Activated CD4-positive, alpha-beta T cell treated with anti-CD3 and anti-CD28 coated beads, Interleukin-2, amount 50 U/mL, for 48 hours (primary cell): Measurements from ENCODE around the gene NCAPD3.
"Not testable (repeated sequence)": the region's sequence is repeated elsewhere in the genome, so short reads cannot be mapped to it uniquely, and the experiment has no call there.

ENCODE experiments used
- DNase-seq, 2 experiments: peaks; one replicate each; pipeline ENCODE4 v3.0.0-alpha.2; 2020

NCAPD3 gene

DNA sequence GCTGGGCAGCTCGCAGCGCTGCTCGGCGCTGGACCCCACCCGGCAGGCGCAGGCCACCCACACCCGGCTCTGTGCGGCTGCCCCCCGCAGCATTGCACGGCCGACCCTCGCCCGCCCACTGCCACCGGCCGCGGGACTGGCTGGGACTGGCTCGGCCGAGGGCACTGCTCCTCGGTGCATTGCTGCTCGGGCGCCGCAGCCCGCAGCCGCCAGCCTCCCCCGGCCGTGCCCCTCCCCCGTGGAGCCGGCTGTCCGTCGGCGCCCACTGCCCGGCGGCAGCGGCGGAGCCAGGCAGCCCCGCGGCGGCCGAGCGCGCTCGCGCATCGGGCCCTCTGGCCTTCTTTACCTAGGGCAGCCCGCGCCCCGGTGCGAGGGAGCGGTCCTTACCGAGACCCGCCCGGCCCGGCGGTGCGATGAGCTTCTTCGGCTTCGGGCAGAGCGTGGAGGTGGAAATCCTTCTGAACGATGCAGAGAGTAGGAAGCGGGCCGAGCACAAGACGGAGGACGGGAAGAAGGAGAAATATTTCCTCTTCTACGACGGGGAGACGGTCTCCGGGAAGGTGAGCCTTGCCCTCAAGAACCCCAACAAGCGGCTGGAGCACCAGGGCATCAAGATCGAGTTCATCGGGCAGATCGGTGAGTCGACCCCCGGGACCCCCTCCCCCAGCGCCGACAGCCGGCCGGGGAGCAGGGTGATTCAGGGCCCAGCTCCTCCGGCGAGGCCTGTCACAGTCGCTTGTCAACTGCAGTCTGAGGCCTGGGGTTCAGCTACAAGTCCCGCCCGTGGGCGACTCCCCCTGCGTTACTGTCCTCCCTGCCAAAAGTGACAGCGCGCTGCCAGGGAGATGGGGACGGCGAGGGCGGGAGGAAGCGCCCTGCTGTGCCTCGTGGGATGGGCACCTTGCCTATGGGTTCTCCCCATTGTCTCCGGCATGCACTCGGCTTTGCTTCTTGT lies 1.2 kb upstream of the NCAPD3 start:
- peak; percentile 73 to 78 for DNase-seq

DNA sequence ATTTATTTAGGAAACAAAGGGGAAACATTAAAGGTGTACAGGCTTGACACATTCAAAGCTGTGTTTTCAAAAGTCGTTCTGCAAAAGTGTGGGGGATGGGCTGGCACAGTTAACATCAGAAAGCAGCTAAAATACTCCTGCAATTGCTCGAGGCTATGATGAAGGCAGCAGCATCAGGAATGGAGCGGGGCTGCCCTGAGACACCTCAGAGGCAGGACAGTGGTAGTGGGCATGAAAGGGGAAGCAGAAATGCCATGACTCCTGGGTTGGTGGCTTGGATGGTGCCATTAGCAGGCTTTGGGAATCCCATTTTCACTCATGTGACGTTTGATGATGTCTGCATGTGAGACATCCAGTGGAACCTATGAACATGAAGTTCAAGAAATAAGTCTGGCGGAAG lies 646 bp downstream of the NCAPD3 start:
- peak; percentile 12 to 25 for DNase-seq

DNA sequence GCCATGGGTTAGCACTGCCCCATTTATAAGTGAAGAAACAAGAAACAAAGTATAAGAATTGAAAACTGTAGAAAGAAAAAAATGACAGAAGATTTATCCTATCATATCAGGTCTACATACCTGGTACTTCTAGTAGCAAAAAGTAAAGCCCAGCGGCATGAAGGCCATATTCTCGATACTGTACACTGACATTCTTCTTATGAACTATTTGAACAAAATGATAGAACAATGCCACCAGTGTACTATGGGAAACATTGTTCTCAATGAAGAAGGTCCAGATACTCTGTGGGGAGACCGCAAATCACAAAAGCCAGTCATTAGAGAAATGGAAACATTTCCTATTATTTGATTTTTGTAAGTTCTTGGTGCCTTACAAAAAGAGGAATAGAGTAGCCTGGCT lies 7.0 kb downstream of the NCAPD3 start:
- DNase-seq, result no peak

DNA sequence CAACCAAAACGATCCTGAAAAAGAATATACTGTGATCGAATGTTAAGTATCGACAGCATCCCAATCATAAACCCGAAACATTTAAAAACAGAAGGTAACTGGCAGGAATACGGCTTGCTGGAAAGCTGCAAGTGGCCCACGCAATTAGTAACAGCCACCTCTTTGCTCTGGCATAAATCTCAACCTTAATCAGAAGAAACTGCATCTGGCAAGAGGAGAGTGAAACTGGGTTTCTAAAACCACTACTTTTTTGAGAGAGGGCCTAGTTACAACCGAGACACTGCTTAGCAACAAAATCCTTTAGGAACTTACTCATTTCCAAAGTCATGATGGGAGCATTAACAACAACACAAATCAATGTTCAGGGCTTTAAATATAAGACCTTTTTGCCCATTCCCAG lies 7.9 kb downstream of the NCAPD3 start:
- no peak for DNase-seq

DNA sequence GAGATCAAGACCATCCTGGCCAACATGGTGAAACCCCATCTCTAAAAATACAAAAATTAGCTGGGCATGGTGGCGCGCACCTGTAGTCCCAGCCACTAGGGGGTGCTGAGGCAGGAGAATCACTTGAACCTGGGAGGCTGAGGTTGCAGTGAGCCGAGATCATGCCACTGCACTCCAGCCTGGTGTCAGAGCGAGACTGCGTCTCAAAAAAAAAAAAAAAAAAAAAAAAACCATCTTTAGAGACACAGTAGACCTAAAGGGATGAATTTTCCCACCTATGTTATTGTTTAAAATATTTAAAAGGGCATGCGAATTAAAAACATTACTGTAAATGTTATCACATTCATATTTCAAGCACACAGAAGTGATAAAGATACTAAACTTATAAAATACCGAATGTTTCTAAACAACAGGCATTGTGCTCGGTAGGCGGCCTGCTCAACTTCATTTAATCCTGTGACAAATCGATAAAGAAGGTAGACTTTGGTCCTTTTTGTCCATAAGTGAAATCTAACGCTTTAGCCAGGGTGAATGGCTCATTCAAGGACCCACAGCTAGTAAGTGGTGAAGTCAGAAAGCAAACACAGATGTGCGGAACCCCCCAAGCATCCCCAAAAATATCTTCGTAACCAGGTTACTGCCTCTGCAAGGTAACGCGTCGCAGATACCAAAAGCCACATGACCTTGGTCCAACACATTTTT lies 16.1 kb downstream of the NCAPD3 start:
- peak; percentile 66 to 72 for DNase-seq

DNA sequence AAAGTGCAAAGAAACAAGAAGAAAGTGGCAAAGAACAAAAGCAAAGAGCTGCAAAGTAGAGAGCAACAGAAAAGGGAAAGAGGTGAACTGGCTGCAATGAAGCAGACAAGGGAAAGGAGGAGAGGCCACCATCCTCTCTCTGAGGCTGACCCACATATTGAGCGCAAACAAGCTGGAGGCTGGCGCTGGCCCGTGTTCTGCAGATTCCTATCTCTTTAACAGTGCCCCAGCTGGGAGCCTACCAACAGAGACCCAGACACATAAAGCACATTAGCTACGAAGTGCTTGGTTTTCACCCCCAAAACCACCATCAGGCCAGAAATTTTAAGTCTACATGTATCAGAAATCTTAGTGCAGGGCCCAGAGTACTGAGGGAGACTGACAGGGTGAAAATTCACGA lies 17.6 kb downstream of the NCAPD3 start:
- no peak for DNase-seq

DNA sequence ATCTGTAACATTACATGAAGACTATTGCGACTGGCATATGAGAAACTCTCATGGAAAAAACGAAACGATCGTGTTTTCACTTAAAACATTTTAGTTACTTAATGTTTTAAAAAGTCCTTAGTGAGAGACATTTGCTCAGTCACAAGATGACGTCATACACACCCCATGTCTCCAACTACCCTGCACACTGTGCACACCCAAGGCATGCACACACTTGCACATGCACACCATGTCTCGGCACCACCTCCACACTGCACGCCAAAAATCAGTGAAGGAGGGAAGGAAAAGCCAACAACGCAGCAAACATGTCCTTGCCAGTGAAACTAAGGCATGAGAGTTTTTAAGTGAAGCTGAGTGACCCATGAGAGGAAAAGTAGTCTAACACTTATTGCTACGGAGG lies 18.0 kb downstream of the NCAPD3 start:
- no peak for DNase-seq

DNA sequence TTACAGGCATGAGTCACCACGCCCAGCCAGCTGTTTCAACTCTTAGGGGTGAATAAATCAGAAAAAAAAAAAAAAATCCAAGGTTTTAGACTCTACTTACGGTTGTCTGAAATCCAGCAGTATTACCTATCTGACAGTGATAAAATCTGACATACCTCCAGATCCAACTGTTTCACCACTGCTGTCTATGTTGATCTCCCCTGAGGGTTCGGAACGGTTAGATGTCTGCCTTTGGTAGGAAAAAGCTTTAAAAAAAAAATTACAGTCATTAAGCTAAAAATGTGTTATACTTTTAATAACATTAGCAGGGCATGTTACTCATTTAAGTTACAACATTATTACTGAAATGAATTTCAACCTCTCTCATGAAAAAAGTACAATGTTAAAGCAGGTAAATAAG lies 21.1 kb downstream of the NCAPD3 start:
- no peak for DNase-seq

DNA sequence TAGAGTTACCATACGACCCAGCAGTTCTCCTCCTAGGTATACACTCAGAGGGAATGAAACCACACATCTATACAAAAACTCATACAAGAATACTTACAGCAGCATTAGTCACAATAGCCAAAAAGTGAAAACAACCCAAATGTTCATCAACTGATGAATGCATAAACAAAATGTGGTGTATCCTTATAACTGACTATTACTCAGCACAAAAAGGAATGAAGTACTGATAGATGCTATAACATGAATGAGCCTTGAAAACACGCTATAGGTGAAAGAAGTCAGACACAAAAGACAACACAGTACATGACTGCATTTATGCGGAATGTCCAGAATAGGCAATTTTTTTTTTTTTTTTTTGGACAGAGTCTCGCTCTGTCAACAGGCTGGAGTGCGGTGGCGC lies 23.1 kb downstream of the NCAPD3 start:
- DNase-seq, result no peak

DNA sequence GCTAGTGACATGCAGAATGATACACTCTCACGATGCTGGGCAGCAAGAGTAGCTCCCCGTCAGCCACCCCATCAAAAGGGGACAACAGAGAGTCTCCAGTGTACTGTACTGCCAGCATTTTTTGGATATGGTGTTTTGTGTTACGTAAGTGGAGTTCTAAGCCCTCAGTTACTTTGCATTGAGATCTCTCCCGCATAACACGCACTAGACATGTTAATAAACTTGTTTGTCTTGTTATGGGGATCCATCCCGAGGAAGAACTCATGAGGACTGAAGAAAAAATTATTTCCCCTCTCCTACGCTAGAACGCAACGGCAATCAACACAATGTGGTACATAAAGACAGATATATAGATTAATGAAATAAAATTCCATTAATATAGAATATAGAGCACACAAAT lies 24.2 kb downstream of the NCAPD3 start:
- no peak for DNase-seq

DNA sequence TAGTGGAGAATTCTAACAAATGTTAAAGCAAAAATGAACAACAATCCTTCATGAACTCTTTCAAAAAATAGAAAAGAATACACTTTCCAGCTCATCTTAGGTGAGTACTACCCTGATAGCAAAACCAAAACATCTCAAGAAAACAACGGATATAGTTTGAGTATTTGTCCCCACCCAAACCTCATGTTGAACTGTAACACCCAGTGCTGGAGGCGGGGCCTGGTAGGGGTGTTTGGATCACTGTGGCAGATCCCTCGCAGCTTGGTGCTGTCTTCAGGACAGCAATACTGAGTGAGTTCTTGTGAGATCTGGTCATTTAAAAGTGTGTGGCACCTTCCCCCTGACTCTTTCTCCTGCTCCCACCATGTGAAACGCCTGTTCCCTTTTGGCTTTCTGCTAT lies 27.0 kb downstream of the NCAPD3 start:
- DNase-seq, result no peak

DNA sequence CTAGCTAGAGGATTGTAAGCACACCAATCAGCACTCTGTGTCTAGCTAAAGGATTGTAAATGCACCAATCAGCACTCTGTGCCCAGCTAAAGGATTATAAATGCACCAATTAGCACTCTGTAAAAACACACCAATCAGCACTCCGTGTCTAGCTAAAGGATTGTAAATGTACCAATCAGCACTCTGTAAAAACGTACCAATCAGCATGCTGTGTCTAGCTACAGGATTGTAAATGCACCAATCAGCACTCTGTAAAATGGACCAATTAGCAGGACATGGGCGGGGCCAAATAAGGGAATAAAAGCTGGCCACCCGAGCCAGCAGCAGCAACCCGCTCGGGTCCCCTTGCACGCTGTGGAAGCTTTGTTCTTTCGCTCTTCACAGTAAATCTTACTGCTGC lies 35.7 kb downstream of the NCAPD3 start:
- not testable (repeated sequence) for DNase-seq

DNA sequence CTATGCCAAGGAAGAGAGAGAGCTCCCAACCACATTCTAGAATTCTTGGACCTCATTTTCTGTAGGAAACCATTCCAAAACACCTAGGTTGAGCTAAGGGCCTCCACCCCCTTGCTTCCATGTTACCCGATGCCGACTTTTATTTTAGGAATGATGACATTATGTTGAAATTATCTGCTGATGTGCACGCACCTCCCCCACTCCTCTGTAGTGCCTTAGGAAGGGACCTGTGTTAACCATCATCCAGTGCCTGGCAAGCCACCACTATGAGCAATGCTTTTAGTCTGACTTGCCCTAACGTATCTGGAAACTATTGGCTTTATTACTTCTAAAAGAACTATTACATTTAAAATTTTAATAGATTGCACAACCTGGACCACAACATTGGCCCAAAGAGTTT lies 42.1 kb downstream of the NCAPD3 start:
- DNase-seq, result no peak

DNA sequence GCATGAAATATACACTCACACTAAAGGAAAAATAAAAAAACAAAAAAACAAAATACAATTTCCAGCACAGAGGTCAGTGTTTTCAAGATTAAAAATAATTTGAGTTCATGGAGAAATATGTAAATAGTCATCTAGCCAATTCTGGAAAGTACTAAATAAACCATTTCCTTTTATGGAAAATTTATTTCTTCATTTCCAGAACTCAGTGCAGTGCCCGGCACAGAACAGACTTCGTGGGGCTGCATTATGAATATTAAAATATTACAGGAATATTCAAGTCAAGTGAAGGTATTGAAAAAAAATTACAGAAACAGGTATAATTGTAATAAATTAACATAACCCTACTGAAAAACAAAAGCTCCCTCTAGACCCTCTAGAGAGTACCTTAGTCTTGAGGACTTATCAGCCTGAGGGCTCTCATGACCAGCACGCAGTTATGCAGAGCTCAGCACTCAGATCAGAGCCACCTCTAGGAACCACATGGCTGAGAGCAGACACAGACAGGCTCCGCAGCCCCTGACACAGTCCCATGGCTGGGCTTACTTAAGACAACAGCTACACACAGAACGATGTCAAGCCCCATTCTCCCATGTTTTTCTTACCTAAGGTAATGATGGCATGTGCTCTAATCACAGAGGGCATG lies 45.6 kb downstream of the NCAPD3 start:
- no peak for DNase-seq

DNA sequence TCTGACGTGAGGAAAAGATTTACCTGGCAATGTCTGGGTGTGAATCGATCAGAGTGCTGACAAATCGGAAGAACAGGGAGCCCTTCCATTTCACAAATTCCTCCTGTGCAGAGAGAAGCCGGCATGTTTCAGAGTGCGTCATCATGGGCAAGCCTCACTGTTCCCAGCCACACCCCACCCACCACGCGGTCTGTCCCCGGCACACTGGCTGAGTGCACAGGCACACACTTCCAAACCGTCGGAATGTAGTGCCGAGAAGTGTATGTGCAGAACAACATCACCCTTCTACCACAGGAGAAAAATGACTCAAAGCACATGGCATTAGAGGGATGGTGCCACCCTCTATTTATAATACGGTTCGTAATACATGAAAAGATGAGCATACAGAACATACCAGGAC lies 47.5 kb downstream of the NCAPD3 start:
- no peak for DNase-seq

DNA sequence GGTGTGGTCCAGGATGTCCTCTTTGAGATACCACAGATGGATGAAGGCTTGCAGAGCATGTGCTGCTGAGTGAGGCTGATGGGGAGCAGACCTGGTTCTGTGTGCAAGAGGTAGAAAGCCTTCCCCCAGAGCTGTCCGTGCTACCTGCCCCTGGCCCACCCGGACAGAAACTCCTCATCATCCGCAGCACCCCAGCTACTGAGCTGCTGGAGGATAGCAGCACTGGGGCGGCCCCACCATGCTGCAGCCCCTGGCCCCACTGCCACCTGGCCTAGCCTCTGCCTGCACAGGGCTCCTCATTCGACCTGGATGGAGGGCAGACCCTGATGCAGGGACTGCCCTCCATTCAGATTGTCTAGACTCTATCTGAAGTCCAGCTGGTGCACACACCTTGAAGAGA lies 50.5 kb downstream of the NCAPD3 start:
- no peak for DNase-seq

DNA sequence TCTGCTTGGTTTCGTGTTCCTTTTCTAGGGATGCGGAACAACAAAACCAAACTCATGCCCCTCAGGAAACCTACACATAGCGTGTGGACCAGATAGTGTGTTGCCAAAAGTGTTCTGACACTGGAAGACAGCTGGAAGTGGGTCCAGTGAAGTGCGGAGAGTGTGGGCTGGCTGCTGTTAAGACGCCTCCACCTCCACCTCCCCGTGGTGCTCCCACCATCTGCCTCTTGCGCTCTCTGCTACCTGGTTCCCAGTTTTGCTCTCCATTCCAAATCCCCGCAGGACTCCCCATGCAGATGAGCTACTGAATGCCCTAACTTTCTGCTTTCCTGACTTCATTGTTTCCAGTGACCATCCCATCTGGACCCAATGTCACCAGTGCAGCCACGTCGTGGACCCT lies 51.8 kb downstream of the NCAPD3 start:
- DNase-seq, result no peak

DNA sequence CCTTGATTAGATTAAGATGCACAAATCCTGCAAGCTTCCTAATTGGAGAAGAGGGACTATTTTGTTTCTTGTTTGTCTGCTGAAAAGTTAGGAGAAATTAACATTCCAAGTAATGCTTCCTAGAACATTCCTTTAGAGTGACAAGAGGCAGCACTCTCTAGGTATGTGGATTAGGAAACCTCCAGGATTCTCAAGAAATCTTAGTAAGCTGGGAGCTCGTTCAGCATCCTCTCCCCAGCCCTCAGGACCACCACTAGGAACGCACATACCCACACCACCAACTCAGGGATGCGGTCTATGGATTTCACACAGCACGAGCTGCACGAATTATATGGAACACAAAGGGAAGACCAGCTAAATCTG lies 52.9 kb downstream of the NCAPD3 start:
- no peak for DNase-seq

DNA sequence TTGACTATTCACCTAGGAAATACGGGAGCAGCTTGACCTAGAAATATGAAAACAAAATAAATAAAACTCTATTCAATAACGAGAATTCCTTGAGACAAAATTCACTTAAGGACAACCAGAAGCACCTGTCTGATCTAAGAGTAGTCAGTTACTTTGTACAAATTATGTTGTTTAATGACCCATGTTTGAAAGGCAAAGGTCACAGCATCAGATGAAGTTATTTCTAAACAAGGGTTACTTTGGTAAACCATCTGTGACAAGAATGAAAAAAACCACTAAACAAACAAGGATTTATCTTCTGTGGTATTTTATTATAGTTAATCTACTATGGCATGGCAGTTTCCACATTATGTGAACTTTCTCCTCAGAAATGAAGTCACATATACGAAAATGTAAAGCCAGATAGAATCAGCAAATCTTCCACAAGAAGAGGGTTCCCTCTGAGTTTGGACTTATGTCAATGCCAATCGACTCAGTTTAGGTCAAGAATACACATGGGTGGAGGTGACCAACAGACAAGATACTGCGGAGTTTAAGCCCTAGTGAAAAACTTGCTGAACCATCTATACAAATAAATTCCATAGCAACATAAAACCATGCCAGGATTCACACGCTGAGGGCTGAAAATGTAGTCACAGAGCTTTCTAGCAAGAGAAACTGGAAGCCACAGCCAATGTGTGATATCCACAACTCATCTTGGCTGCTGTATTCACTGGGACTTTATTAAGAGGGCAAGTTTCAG lies 53.4 kb downstream of the NCAPD3 start:
- DNase-seq, result no peak

DNA sequence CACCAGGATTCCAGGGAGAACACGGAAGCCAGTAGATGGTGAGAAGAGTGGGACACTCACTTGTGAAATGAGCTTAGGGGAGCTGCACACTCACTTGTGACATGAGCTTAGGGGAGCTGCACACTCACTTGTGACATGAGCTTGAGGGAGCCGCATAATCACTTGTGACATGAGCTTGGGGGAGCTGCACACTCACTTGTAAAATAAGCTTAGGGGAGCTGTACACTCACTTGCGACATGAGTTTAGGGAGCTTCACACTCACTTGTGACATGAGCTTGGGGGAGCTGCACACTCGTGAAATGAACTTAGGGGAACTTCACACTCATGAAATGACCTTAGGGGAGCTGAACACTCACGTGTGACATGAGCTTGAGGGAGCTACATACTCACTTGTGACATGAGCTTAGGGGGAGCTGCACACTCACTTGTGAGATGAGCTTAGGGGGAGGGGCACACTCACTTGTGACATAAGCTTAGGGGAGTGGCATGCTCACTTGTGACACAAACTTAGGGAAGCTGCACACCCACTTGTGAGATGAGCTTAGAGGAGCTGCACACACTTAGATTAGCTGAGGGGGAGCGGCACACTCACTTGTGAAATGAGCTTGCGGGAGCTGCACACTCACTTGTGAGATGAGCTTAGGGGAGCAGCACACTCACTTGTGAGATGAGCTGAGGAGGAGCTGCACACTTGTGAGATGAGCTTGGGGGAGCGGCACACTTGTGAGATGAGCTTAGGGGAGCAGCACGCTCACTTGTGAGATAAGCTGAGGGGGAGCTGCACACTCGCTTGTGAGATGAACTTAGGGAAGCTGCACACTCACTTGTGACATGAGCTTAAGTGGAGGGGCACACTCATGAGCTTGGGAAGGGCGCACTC lies 59.0 kb downstream of the NCAPD3 start:
- DNase-seq, result no peak

DNA sequence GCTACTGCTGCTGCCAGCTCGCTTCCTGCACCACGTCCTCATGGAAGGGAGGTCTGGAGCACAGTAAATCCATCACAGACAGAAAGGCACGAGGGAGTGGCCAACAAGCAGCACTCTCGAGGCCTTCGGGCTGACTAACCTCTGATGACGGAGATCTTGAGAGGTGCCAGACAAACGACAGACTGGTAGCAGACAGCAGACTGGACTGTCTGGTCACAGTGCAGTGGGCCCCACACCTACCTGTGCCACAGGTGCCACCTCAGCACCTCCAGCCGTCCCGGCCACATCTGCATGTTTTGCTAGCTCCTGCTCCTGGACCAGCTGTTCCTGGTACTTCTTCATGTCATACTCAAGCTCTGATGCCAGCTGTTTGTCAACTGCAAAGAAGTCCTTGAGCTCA lies 64.1 kb downstream of the NCAPD3 start:
- DNase-seq, result no peak

DNA sequence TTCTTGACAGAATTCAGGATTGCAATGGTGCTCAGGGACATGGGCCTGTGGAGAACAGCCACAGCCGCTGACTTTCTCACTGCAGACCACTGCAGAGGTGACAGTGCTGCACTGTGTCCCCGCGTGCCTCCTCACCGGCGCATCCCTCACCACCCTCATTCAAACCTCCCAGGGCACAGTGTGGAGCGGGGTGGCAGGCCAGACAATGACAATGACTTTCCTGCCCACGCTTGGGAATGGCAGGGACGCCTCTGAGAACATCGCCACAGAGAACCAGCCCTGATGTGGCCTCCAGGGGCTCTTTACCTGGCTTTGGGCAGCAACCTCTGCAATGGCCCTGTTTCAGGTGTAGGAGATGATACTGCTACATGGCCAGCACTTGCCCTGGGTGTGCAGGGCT lies 65.7 kb downstream of the NCAPD3 start:
- DNase-seq, result no peak
